H9 (cell line): ENCODE results near the gene TRMT1L. TPM values are rescaled to one million over a fixed set of nuclear protein-coding genes. Genes with fewer than 3 reads are reported as not detected.
A peak's percentile ranks its signal among the peaks of the same experiment; 100 is the strongest.

Experiments used
- DNase-seq: peaks from one replicate; pipeline ENCODE4 v3.0.0-alpha.2; 2017
- H2AFZ ChIP-seq: one replicate; pipeline ENCODE4 v1.6.1; 2013; ENCODE audit warnings: mild to moderate bottlenecking, low read length, control low read depth, moderate library complexity
- H2AK5ac ChIP-seq: 2 replicates; pipeline ENCODE4 v1.6.1; 2013; ENCODE audit warnings: low read length, control low read depth, mixed read lengths; ENCODE audit not compliant: insufficient read length
- H2BK120ac ChIP-seq: one replicate; pipeline ENCODE4 v1.6.1; 2013; ENCODE audit warnings: low read depth, mild to moderate bottlenecking, low read length, control low read depth, inconsistent platforms; ENCODE audit not compliant: poor library complexity, severe bottlenecking
- H2BK12ac ChIP-seq: 2 replicates; pipeline ENCODE4 v1.6.1; 2013; ENCODE audit warnings: low read length, control low read depth, mixed read lengths, low read depth; ENCODE audit not compliant: insufficient read length
- H2BK15ac ChIP-seq: 2 replicates; pipeline ENCODE4 v1.6.1; 2013; ENCODE audit warnings: low read depth, low read length, control low read depth
- H2BK20ac ChIP-seq: one replicate; pipeline ENCODE4 v1.6.1; 2013; ENCODE audit warnings: low read depth, mild to moderate bottlenecking, low read length, control low read depth, inconsistent platforms; ENCODE audit not compliant: poor library complexity, severe bottlenecking
- H2BK5ac ChIP-seq: 2 replicates; pipeline ENCODE4 v1.6.1; 2013; ENCODE audit warnings: low read length, control low read depth, mixed read lengths; ENCODE audit not compliant: insufficient read length
- H3K14ac ChIP-seq: 2 replicates; pipeline ENCODE4 v1.6.1; 2013; ENCODE audit warnings: low read length, control low read depth; ENCODE audit not compliant: insufficient read depth
- H3K18ac ChIP-seq: 2 replicates; pipeline ENCODE4 v1.6.1; 2013; ENCODE audit warnings: low read depth, mild to moderate bottlenecking, mixed read lengths, low read length, control low read depth; ENCODE audit not compliant: insufficient read length
- H3K23ac ChIP-seq: 2 replicates; pipeline ENCODE4 v1.6.1; 2013; ENCODE audit warnings: low read length, control low read depth, mixed read lengths, low read depth; ENCODE audit not compliant: insufficient read length
- H3K23me2 ChIP-seq: 2 replicates; pipeline ENCODE4 v1.6.1; 2013; ENCODE audit warnings: low read depth, mild to moderate bottlenecking, mixed read lengths, low read length, control low read depth; ENCODE audit not compliant: insufficient read length, poor library complexity, severe bottlenecking
- H3K27ac ChIP-seq: 2 replicates; pipeline ENCODE4 v1.5.1; 2013; ENCODE audit warnings: low read length, control low read depth, mixed read lengths, low read depth; ENCODE audit not compliant: insufficient read length
- H3K27me3 ChIP-seq: 2 replicates; pipeline ENCODE4 v1.6.1; 2013; ENCODE audit warnings: low read length, control low read depth, inconsistent platforms; ENCODE audit not compliant: insufficient read depth
- H3K4ac ChIP-seq: 2 replicates; pipeline ENCODE4 v1.6.1; 2013; ENCODE audit warnings: low read depth, mild to moderate bottlenecking, control low read depth, inconsistent platforms, low read length, moderate library complexity
- H3K4me1 ChIP-seq: 2 replicates; pipeline ENCODE4 v1.6.1; 2013; ENCODE audit warnings: low read length, control low read depth, inconsistent platforms; ENCODE audit not compliant: insufficient read depth
- H3K4me2 ChIP-seq: 2 replicates; pipeline ENCODE4 v1.6.1; 2013; ENCODE audit warnings: low read length, control low read depth, mixed read lengths; ENCODE audit not compliant: insufficient read length, insufficient read depth
- H3K56ac ChIP-seq: 2 replicates; pipeline ENCODE4 v1.6.1; 2013; ENCODE audit warnings: low read depth, mild to moderate bottlenecking, mixed read lengths, low read length, control low read depth; ENCODE audit not compliant: insufficient read length
- H3K79me1 ChIP-seq: 2 replicates; pipeline ENCODE4 v1.6.1; 2013; ENCODE audit warnings: low read depth, mild to moderate bottlenecking, moderate library complexity, low read length, control low read depth, inconsistent platforms; ENCODE audit not compliant: insufficient read depth, poor library complexity, severe bottlenecking
- H3K79me2 ChIP-seq: 2 replicates; pipeline ENCODE4 v1.6.1; 2013; ENCODE audit warnings: low read length, control low read depth, inconsistent platforms; ENCODE audit not compliant: insufficient read depth
- H3K9ac ChIP-seq: 2 replicates; pipeline ENCODE4 v1.6.1; 2013; ENCODE audit warnings: low read length, control low read depth, mixed read lengths; ENCODE audit not compliant: insufficient read length; ENCODE audit errors: extremely low read depth
- H3K9me3 ChIP-seq: one replicate; pipeline ENCODE4 v1.6.1; 2013; ENCODE audit warnings: low read depth, low read length, inconsistent platforms; ENCODE audit not compliant: control insufficient read depth
- H3T11ph ChIP-seq: one replicate; pipeline ENCODE4 v1.6.1; 2013; ENCODE audit warnings: mild to moderate bottlenecking, low read length, control low read depth, inconsistent platforms
- H4K20me1 ChIP-seq: one replicate; pipeline ENCODE4 v1.6.1; 2013; ENCODE audit not compliant: control insufficient read depth, insufficient read length, insufficient read depth
- H4K5ac ChIP-seq: 2 replicates; pipeline ENCODE4 v1.6.1; 2013; ENCODE audit warnings: low read depth, mild to moderate bottlenecking, mixed read lengths, low read length, control low read depth; ENCODE audit not compliant: insufficient read length
- H4K8ac ChIP-seq: replicated peaks from 2 replicates; pipeline ENCODE4 v1.6.1; 2013; ENCODE audit warnings: low read length, control low read depth, mixed read lengths, low read depth; ENCODE audit not compliant: insufficient read length
- H4K91ac ChIP-seq: 2 replicates; pipeline ENCODE4 v1.6.1; 2013; ENCODE audit warnings: low read depth, mild to moderate bottlenecking, moderate library complexity, mixed read lengths, low read length, control low read depth; ENCODE audit not compliant: insufficient read length
- H3K27ac Mint-ChIP-seq, 3 experiments: 2 replicates in 2 of 3; 3 replicates in 1 of 3; pipeline ENCODE4 v1.8.0; 2020 to 2021; ENCODE audit warnings: mixed read lengths in 3 of 3, mild to moderate bottlenecking in 1 of 3, moderate library complexity in 1 of 3
- H3K27me3 Mint-ChIP-seq: 2 replicates; pipeline ENCODE4 v1.8.0; 2021; ENCODE audit warnings: low read depth, mild to moderate bottlenecking, moderate library complexity, mixed read lengths
- H3K36me3 Mint-ChIP-seq, 3 experiments: 2 replicates in 2 of 3; 3 replicates in 1 of 3; pipeline ENCODE4 v1.8.0; 2020 to 2021; ENCODE audit warnings: low read depth in 3 of 3, mixed read lengths in 3 of 3; ENCODE audit not compliant: insufficient read depth in 1 of 3
- H3K4me1 Mint-ChIP-seq, 2 experiments: 2 replicates each; pipeline ENCODE4 v1.8.0; 2020; ENCODE audit warnings: mixed read lengths in 2 of 2
- H3K4me3 Mint-ChIP-seq, 2 experiments: 2 replicates in 1 of 2; 3 replicates in 1 of 2; pipeline ENCODE4 v1.8.0; 2020 to 2021; ENCODE audit warnings: mild to moderate bottlenecking in 2 of 2, mixed read lengths in 2 of 2, moderate library complexity in 1 of 2
- H3K9me3 Mint-ChIP-seq, 2 experiments: 2 replicates in 1 of 2; 3 replicates in 1 of 2; pipeline ENCODE4 v1.8.0; 2020; ENCODE audit warnings: mild to moderate bottlenecking in 2 of 2, mixed read lengths in 2 of 2, moderate library complexity in 1 of 2
- CTCF ChIP-seq: fragments of 200-600 bp; sonication (generic); conservative IDR thresholded peaks from 3 replicates; pipeline ENCODE4 v1.8.0; 2021; ENCODE audit warnings: antibody characterized with exemption, mild to moderate bottlenecking
- WGBS: extraction: QIAGEN DNeasy Blood & Tissue Kit; methylation state at CpG from one replicate; pipeline ENCODE4 v1.1.7; 2013; ENCODE audit warnings: missing lambda C conversion rate, low lambda C conversion rate, mixed read lengths; ENCODE audit not compliant: insufficient read length; ENCODE audit errors: extremely low coverage; 5-methylcytosine and 5-hydroxymethylcytosine counted together
- total RNA-seq: library from RNA; stranded (reverse); gene quantifications from 2 replicates; pipeline ENCODE4 v1.2.1, GENCODE V29; 2021

The TRMT1L gene
- total RNA-seq, 1 experiment from 2014 or later = 17.9 TPM

DNA sequence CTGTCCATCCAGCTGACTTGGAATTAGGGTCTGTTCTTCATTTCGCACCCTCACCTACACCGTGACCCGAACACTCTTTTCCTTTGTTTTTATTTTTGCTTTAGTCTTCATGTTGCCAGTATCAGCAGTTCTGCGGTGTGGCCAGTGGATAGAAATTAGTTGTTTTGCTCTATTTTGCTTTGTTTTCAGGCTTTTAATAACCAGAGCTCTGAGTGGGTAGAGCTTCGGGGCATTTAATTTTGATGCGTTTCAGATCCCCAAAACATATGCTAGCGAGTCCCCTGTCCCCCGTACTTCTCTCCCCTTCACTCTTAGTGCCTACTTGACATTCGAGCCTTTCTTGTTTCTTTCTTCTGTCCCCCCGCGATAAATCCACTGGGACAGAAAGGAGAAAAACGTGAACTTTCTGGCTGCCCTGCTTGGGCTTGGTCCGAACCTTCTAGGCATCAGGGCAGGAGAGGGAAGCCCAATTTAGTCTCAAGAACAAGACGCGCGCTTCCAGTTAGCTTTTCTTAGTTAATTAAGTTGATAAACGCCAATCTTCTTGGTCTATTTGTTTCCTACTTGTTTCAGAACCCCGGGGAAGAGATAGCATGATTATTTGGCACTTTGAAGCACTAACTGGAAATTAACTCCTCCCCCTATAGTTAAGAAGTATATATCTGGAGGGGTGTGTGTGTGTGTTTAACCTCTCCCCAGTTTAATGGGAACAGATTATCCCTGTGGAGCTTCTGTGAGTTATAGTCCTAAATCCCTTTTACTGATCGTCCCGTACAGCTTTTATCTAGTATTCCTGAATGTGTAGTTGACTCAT lies 1.1 kb upstream of the TRMT1L start:
- no peaks in the 10 kb centered on the region for H3K27me3 Mint-ChIP-seq
- no peak overlapping the region for H4K91ac ChIP-seq
- H2BK120ac ChIP-seq = no peak overlapping the region
- H4K5ac ChIP-seq = no peak overlapping the region
- no peaks in the 10 kb centered on the region for H3K36me3 Mint-ChIP-seq
- no peak for DNase-seq
- no peaks in the 10 kb centered on the region for H3K9me3 ChIP-seq
- H3K27ac ChIP-seq = no peak overlapping the region
- H3K79me2 ChIP-seq = no peaks in the 10 kb centered on the region
- peaks cover 13 to 17% of the 10 kb centered on the region in 2 experiments for H3K4me1 Mint-ChIP-seq
- peak overlapping the region; percentile 12 to 91 (median 45); a peak in 5 of 7 replicates for H3K27ac Mint-ChIP-seq
- peak overlapping the region; percentile 90 for H3K4me2 ChIP-seq
- no peak overlapping the region for H3K18ac ChIP-seq
- no peak for TF ChIP-seq CTCF
- H3K23me2 ChIP-seq = peaks cover 13% of the 10 kb centered on the region
- H3K79me1 ChIP-seq = no peaks in the 10 kb centered on the region
- no peak overlapping the region for H2BK20ac ChIP-seq
- no peak overlapping the region for H4K8ac ChIP-seq
- H3K9ac ChIP-seq = peak overlapping the region; percentile 76
- H3K27me3 ChIP-seq = no peaks in the 10 kb centered on the region
- no peak overlapping the region for H2BK15ac ChIP-seq
- H4K20me1 ChIP-seq = no peaks in the 10 kb centered on the region
- no peak overlapping the region for H2BK12ac ChIP-seq
- H2BK5ac ChIP-seq = no peak overlapping the region
- no peak overlapping the region for H3K23ac ChIP-seq
- no peak overlapping the region for H3K14ac ChIP-seq
- H3K4me1 ChIP-seq = no peaks in the 10 kb centered on the region
- peak overlapping the region; percentile 92 to 97 for H3K4me3 Mint-ChIP-seq
- no peak overlapping the region for H3K56ac ChIP-seq
- H2AK5ac ChIP-seq = no peak overlapping the region
- H3K4ac ChIP-seq = no peak overlapping the region
- H3T11ph ChIP-seq = no peak overlapping the region
- no CpG with 5 or more reads among the region's 20 CpGs for WGBS
- no peaks in the 10 kb centered on the region; a peak in 2 of 5 replicates for H3K9me3 Mint-ChIP-seq
- peak overlapping the region; percentile 66 for H2AFZ ChIP-seq
